GM10847 (cell line): ENCODE results near the gene RAC3.

ENCODE experiments used
- POLR2A ChIP-seq: IDR thresholded peaks from 2 replicates; pipeline ENCODE4 v1.6.1; 2011; ENCODE audit not compliant: insufficient read length; ENCODE audit errors: extremely low read depth

The RAC3 gene

DNA sequence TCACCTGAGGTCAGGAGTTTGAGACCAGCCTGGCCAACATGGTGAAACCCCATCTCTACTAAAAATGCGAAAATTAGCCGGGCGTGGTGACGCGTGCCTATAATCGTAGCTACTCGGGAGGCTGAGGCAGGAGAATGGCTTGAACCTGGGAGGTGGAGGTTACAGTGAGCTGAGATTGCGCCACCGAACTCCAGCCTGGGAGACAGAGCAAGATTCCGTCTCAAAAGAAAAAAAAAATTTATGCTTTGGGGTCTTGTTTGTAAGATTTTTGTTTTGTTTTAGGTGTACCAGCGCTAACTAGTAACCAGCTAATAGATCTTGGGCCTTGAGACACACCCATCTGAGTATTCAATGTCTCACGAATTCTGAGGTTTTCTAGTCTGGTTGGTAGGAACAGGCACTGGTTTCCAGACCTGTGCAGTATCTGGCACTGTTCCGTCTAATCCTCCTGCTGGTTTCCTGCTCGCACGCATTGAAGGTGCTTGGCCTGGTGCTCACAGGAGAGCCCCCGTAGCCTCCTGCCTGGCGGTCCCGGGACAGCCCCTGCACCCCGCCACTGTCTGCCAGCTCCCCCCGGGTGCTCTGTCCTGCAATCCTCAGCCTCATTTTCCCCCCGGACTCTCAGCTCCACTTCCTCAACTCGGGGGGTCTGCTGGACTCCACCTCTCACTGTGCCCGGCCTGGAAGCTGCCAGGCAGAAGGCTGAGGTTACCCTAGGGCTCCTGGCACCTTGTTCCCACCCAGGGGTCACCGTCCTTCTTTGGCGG lies 44.7 kb downstream of the RAC3 start:
- TF ChIP-seq POLR2A = no peak

DNA sequence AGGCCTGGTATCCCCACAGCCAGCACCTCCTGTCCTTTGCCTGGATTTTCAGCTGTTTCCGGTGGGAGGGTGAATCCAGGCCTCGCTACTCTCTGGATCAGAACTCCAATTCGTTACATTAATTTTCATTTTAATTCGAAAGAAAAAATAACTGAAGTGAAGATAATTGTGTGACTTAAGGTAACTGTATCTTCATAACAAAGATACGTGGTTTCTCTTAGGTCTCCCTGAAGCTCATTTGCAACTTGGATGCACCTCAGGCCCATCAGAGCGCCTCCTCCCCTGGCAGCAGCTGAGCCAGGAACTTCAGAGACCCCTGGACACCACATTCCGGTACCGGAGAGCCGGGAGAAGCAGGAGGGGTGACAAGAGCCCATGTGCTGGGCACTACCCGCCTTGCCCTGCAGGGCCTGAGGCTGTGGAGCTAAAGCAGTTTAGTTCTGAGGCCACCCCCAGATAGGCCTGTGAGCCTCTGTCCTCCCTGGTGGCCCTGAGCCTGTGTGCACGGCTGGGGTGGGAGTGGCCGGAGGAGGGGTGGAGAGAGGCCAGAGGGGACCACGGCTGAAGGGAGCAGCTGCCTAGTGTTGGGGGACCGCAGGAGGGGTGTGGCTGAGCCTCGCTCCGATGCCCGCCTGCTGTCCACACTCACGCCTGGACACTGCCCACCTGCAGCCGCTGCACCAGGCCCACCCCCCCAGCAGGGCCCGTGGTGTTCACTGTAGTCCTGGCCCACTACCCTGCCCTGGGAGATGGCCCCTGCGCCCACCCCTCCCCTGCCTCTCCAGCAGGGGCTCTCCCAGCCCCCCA lies 45.5 kb downstream of the RAC3 start:
- TF ChIP-seq POLR2A = peak; percentile 23

DNA sequence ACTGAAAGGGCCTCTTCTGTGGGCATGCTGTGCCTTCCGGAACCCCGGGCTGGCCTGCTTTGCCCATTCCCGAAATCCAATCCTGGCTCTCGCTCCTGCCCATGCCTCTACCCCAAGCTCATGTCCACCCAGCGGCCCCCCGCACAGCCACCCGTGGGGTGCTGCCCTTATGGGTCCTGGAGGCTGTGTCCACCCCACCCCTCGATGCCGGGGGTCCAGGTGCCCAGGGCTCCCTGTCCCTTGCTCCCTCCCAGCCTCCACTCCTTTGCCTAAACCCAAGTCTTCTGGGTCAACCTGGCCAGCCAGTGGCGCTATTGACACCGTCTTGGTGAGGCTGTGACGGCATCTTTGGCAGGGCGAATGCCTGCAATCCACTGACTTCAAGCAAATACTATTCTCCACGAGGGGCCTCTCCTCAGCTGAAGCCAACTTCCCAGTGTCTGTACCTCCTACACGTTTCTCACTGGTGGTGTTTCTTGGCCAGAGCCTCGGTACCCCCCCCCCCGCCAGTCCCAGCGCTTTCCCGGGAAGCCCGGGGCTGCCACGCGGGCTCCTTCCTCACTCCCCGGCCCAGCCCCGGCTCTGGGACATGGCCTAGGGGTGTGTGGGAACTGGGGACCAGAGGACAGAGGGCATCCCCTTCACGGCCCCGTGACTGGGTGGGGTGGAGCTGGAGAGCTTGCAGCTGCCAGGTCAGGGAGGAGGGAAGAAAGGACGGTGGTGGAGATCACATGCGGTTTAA lies 46.3 kb downstream of the RAC3 start:
- peak; percentile 4 for TF ChIP-seq POLR2A

DNA sequence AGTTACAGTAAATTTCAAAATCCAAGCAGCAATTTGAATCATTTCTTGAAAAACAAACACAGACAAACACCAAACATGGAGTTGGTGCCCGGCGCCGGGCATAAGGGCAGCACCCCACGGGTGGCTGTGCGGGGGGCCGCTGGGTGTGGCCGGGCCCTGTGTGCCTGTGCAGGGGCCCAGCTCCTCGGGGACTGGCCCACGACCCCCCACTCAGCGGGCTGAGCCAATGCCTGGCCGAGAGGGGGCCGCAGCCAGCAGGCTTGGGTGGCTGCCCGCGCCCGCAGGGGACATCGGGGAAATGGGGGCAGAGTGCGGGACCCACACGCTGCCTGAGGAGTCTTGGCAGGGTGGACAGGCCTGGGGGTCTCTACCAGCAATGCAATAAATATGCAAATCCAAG lies 47.0 kb downstream of the RAC3 start:
- TF ChIP-seq POLR2A = no peak

DNA sequence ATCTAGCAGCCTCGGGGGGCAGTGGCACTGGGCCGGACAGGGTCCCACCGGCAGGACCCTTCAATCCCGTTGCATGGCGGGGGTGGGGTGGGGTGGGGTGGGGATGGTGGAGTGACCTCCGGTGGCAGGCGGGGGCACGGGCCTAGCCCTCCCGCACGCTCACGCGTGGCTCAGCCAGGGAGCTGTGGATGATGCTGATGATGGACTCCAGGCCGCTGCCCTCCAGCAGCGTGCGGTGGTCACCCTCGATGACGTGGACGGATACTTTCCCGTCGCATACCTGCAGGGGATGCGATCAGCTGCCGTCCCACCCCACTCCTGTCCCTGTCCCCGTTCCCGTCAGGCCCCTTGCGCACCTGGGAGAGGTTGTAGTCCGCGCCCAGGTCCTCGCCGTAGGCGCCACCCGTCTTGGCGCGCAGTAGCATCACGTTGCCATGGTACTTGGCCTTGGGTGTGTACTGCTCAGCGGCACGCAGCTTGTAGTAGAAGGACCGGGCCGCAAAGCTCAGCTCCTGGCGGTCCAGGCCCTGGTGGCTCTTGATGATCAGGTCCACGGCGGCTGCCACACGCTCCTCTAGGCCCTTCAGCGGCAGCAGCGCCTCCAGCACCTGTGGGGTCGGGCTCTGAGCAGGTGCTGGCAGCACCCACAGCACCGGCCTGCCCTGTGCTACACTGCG lies 47.7 kb downstream of the RAC3 start:
- TF ChIP-seq POLR2A = no peak

DNA sequence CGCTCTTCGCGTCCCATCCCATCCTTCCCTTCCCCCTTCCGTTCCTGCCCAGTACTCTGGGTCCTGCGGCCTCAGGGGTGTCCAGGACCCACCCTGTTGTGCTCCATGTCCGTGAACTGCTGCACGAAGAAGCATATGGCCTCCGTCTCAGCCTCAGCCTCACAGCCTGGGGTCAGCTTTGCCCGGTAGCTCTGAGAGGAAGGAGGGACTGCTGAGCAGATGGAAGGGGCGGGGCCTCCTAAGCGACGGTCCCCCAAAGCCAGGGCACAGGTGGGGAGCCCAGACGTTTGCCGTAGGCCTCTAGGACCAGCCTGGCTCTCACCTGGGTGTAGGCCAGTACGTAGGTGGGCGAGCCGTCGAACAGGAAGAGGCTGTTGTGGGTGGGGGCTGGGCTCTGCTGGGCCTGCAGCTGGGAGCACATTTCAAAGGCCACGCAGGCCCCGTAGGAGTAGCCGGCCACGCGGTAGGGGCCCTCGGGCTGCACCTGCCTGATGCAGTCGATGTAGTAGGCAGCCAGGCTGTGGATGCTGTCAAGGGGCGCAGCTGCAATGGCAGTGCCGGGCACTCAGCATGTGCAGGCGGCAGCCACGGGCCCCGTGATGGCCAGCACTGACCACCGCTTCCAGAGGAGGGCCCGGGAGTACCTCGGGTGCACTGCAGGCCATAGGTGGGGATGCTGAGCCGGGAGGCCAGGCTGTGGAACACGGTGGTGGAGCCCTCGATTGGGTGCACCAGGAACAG lies 48.7 kb downstream of the RAC3 start:
- no peak for TF ChIP-seq POLR2A

DNA sequence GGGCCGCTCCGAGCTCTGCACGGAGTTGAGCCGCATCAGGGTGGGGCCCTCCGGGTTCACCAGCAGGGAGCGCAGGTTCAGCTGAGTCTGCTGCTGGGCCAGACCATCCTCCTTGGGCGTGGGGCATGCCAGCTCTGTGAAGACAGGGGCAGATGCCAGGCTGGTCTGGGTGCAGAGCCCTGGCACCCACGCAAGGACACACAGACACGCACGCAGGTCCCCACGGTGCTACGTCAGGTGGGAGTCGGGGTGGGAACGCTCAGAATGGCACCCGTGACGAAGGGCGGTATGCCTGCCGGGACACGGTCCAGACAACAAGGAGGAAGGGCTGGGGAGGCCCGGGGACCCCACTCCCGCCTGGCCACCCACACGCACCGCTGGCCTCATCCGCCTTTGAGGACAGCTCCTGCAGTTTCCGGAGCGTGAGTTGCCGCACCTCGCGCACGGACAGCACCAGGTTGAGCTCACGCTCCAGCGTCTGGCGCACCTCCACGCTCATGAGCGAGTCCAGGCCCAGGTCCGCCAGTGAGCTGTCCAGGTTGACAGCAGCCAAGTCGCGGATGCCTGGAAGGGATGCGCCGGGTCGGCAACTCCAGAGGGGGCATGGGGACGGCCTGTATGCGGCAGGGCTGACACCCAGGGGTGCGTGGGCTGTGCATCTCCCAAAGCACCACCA lies 49.4 kb downstream of the RAC3 start:
- TF ChIP-seq POLR2A = peak; percentile 10

DNA sequence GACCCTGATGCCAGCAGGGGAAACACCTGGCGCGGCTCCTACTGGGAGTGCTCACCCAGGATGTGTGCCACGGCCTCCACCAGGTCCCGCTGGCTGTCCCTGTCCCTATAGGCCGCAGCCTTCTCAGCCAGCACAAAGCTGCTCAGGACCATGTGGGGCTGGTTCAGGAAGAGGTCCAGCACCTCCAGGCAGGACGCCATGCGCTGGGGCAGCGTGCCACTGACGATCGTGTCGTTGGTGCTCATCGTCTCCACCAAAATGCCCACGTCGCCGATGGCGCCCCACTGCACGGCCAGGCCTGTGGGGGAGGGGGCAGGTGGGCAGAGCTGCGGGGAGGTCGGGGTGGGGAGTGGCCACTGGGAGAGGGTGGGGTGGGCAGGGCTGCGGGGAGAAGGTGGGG lies 50.1 kb downstream of the RAC3 start:
- TF ChIP-seq POLR2A = no peak

DNA sequence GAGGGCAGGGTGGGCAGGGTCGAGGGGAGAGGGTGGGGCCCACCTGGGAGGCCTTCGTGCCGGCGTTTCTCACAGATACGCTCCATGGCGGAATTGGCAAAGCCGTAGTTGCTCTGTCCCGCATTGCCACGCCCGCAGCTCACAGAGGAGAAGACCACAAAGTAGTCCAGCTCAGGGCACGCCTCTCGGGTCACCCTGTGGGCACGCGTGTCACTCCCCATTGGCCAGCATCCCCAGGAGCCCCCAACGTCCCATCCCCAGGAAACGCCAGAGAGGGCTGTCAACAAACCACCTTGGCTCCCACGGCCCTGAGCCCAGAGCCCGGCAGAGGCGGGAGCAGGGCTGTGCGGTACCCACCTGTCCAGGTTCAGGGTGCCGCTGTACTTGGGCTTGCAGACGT lies 50.5 kb downstream of the RAC3 start:
- TF ChIP-seq POLR2A = no peak

DNA sequence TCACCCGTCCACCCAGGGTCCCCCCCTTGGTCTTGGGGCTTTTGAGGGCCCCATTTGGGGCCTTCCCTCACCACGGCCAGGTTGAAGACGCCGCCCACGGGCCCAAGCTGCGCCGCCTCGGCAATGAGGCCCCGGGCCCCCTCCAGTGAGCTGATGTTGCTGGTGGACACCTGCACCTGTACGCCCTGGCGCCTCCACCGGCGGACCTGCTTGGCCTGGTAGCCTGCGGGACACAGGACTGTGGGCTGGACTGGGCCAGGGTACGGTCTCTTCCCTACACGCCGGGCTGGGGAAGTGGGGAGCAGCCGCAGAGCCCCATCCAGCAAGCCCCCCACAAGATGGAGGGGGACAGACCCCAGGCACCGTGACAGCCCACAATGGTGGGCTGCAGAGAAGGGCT lies 51.0 kb downstream of the RAC3 start:
- no peak for TF ChIP-seq POLR2A

DNA sequence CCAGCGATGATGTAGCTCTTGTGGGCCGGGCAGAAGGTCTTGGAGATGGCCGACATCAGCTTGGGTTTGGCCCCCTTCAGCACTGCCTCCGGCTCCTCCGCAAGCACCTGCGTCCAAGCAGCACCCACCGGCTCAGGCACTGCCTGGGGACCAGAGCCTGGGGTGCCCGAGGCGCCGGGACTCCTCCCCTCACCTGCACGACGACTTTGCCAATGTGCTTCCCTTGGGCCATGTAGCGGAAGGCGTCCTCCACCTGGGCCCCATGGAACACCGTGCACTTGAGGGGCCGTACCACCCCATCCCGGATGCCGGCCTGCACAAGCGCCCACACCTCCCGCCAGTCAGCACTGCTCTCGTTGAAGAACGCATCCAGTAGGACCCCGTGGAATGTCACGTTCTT lies 51.5 kb downstream of the RAC3 start:
- TF ChIP-seq POLR2A = no peak
